Measurements from ENCODE around the gene RGS5.

RGS5 gene

GRCh38 chr1:163141556-163141955 lies 61.2 kb downstream of the RGS5 start:
- no peak for FAIRE-seq

DNA sequence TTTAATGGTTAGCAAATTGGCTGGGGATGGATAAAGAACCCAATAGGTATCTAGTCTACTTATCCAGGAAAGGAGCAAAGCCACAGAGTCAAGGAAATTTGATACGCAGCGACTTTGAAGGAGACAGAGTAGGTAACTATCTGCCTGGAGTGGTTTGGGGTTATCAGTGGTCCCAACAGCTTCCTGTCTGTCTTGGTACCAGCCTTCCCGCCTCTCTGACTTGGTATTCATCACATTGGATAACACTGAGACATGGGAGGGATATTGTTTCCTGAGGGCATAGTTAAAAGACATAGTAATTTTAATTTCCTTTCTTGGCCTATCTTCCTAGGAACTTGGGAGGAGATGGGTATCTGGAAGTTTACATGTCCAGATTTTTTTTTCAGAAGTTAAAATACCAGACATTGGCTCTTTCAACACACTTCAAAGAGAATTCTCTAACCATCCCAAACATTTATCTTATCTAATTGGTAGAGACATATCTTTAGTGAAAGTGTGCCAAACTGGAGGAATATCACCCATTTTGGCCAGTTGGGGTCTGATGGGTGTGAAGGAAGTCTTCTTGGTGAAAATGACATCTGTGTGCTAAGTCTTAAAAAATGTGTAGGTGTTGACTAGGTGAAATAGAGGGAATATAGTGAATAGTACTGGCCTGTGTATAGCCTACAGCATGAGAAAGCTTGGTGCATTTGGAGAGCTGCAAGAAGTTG lies 65.0 kb downstream of the RGS5 start:
- no peak for FAIRE-seq

DNA sequence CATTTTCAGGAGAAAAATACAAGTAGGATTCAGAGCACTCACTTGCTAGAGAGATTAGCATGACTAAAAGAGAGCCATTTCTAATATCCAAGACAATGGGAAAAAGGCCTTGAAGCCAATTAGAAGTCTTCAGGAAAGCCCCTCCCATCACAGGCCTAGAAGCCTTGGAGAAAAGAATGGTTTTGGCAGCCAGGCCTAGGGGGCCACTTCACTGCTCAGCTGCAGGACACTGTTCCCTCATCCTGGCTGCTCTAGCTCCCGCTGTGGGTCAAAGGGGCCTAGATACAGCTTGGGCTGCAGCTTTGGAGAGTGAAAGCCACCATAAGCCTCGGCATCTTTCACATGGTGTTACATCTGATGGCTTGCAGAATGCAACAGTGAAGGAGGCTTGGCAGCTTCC lies 70.7 kb downstream of the RGS5 start:
- no peak for FAIRE-seq

- FAIRE-seq, result no peak
Measured at GRCh38 chr1:163130225-163130856, 72.4 kb downstream of the RGS5 start.

- no peak for FAIRE-seq
Measured at GRCh38 chr1:163128282-163128681, 74.4 kb downstream of the RGS5 start.

DNA sequence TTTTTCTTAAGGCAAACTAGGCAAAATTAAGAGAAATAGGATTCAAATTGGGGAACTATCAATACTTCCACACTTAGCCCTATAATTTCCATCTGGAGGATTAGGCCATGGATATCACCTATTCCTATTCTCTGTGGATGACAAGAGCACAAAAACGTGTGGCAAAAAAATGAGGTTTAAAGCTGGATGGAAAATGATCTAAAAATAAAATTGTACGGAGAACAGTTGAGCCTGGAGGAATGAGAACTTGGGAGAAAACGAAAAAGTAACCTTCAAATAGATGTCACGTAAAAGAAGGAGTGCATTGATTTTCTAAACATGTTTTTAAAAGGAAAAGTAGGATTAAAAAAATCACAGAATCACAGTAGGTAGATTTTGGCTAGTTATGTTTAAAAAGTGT lies 77.9 kb downstream of the RGS5 start:
- no peak for FAIRE-seq

DNA sequence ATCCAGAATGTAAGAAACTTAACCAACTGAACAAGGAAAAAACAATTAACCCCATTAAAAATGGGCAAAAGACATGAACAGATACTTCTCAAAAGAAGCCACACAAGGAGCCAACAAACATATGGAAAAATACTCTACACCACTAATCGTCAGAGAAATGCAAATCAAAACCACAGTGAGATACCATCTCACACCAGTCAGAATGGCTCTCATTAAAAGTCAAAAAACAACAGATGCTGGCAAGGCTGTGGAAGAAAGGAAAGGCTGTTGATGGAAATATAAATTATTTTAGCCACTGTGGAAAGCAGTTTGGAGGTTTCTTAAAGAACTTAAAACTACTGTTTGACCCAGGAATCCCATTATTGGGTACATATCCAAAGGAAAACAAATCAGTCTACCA lies 82.3 kb downstream of the RGS5 start:
- no peak for FAIRE-seq

DNA sequence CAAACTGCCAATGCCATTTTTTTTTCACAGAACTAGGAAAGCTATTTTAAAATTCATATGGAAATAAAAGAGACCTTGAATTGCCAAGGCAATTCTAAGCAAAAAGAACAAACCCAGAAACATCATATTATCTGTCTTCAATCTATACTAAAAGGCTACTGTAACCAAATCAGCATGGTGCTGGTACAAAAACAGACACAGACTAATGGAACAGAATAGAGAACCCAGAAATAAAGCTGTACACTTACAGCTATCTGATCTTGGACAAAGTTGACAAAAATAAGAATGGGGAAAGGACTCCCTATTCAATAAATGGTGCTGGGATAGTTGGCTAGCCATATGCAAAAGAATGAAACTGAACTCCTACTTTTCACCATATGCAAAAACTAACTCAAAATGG lies 83.0 kb downstream of the RGS5 start:
- FAIRE-seq, result no peak

DNA sequence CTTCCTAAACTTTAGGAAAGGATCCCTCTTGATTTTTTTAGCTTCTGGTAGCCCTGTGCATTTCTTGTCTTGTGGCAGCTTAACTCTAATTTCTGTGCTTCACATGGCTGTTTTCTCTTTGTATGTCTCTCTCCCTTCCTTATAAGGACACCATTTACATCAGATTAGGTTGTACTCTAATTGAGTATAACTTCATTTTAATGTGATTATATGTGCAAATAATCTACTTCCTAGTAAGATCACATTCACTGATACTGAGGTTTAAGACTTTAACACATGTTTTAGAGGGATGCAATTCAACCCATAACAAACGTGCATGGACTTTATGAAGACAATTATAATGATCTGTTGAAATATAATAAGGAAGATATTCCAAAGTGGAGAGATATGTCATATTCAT lies 86.8 kb downstream of the RGS5 start:
- no peak for FAIRE-seq

- no peak for FAIRE-seq
Measured at GRCh38 chr1:163107655-163108054, 95.1 kb downstream of the RGS5 start.

DNA sequence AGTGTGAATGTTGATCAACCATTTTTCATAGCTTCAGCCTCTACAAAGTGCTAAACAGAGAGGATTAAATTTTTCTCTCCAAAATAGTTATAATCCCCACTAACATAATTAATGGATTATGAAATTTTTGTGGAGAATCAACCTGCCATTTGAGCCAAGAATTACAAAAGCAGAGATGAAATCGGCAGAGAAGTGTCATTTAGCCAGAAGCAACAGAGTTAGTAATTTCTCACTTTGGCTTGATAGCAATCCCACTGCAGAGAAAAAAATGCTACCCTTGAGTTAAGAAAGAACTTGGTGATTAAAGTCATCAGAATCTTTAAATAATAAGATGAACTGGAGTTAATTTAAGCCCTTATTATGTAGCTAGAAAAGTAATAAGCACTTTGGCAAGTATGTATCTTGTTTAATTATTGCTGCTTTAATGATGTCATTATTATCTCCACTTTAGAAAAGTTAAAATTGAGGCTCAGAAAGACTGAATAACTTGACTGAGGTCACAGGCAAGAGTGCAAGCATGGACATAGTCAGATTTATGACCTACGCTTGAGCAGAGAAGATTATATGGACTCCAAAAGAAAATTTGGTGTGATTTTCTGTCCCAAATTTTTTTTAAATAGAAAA lies 96.2 kb downstream of the RGS5 start:
- no peak for FAIRE-seq

DNA sequence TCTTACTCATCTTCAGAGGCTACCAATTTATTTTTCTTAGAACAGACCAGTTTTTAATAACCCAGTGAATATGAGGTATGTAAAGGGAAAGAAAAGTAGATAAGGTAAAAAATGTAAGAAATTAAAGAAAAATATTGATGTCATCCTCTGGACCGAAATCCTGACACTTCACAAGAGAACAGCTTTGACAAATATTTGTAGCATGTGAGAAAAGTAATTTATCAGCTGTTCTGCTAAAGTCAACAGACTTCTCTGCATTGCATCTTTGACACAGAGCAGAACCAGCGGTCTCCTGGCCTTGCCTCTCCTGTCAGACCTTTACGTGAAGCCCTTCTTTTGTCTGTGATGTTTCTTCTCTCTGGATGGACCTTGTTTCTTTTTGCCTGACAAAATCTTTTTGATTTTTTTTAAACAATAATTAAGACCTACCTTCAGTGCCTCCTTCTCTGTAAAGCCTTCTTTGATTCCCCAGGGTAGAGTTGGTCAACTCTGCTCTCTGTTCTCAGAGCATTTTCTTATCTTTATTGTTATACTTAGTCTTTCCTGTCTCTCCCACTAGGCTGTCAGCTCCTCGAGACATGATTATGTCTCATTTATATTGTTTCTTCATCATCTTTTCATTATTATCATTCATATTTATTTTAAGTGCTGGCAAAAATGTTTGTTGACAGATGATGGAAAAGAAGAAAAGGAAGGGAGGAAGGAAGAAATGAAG lies 98.2 kb downstream of the RGS5 start:
- no peak for FAIRE-seq

DNA sequence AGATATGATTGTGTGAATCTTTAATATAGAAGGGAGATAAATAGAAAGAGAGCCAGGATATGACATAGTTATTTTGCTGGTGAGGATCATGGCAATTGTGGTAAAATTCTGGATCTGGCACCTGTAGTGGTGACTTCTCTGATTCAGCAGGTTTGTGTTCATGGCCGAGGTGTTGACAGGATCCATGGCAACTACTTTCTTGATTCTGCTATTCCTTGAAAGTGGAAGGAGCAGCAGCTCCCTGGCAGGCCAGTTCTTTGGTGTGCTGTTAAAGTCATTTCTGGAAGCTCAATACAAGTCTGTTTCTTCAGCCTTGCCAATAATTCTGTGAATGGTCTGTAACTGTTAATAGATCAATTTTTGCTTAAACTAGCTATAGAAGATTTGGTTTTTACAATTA lies 100.1 kb downstream of the RGS5 start:
- FAIRE-seq, result no peak

DNA sequence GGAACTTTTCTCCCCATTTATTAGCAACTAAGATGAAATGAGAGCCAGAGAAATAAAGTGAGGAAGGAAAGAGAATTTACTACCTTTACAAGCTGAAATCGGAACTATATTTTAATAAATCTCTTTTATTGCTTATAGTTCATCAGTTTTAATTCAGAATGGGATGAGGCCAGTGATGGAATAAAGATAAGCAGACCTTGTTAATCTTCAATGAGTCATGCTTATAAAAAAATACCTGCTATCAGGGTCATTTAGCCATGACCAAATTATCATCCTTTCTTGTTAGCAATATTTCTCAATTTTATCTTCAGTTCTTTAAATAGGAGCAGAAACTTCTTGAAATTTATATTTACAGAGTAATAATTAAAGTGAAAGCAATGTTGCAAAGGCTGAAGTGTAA lies 107.5 kb downstream of the RGS5 start:
- no peak for FAIRE-seq

GRCh38 chr1:163094589-163094988 lies 108.1 kb downstream of the RGS5 start:
- FAIRE-seq, result no peak

DNA sequence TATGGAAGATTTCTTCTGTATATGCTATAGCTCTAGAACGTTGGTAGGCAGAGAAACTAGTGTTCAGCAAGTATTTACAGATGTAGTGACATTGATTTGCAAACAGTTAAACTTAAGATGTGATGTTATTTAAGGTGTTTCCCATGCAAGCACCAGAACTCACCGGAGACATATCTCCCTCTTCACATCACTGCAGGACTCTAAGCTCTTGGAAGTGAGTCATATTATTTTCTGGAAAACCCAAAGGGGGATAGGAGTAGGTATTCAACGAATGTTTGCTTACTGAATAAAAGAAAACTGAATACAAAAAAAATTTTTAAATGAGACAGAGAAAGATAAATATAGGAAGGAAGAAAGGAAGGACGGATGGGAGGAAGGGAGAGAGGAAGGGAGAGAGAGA lies 108.5 kb downstream of the RGS5 start:
- FAIRE-seq, result no peak

DNA sequence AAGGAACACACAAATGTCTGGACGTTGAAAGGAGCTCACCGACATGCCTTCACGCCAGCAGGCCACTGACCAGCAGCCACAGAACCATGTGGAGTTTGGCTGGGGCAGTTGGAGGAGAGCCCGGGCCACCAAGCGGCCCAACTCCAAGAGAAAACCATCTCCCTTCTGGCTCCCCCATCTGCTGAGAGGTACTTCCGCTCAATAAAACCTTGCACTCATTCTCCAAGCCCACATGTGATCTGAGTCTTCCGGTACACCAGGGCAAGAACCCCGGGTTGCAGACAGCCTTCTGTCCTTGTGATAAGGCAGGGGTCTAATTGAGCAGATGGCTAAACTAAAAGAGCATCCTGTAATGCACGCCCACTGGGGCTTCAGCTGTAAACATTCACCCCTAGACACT lies 109.1 kb downstream of the RGS5 start:
- FAIRE-seq, result no peak

- FAIRE-seq, result no peak
Measured at GRCh38 chr1:163093169-163093568, 109.5 kb downstream of the RGS5 start.

Measured in colon (tissue), 2 donors.